HepG2 (cell line): Measurements from ENCODE around the gene FAM221B. TPM values are rescaled to one million over a fixed set of nuclear protein-coding genes. Genes with fewer than 3 reads are reported as not detected.
A peak's percentile ranks its signal among the peaks of the same experiment; 100 is the strongest.

Experiments used
- ATF7 ChIP-seq, 2 experiments: fragments of 450-650 bp in 1 of 2; sonication (generic) in 1 of 2; formaldehyde crosslinking in 1 of 2; IDR thresholded peaks; 2 replicates each; pipeline versions ENCODE4 v1.4.0 to v1.6.1; 2016 to 2020; ENCODE audit warnings: antibody characterized with exemption in 1 of 2, mild to moderate bottlenecking in 1 of 2, missing genetic modification reagents in 1 of 2
- CSRNP1 ChIP-seq: sonication (generic); formaldehyde crosslinking; IDR thresholded peaks from 2 replicates; pipeline ENCODE4 v1.8.1; 2023; ENCODE audit warnings: mild to moderate bottlenecking, missing genetic modification reagents
- EED ChIP-seq: sonication (generic); formaldehyde crosslinking; IDR thresholded peaks from 2 replicates; pipeline ENCODE4 v1.5.0; 2020; ENCODE audit warnings: mild to moderate bottlenecking, missing genetic modification reagents
- FOXP1 ChIP-seq, 2 experiments: fragments of 450-650 bp in 1 of 2; IDR thresholded peaks; 2 replicates each; pipeline ENCODE4 v1.6.1; 2017 to 2018; ENCODE audit warnings: antibody characterized with exemption in 1 of 2
- NONO ChIP-seq, 2 experiments: fragments of 450-650 bp in 1 of 2; sonication (generic) in 1 of 2; formaldehyde crosslinking in 1 of 2; IDR thresholded peaks in 1 of 2; conservative IDR thresholded peaks in 1 of 2; 2 replicates each; pipeline versions ENCODE4 v1.6.1 to v1.8.0; 2017 to 2022; ENCODE audit warnings: mild to moderate bottlenecking in 1 of 2, missing genetic modification reagents in 1 of 2, moderate library complexity in 1 of 2
- POGZ ChIP-seq: sonication (generic); formaldehyde crosslinking; IDR thresholded peaks from 2 replicates; pipeline ENCODE4 v1.4.0; 2020; ENCODE audit warnings: mild to moderate bottlenecking, missing genetic modification reagents
- POLR2A ChIP-seq, 2 experiments: IDR thresholded peaks; 2 replicates each; pipeline ENCODE4 v1.6.1; 2011; ENCODE audit warnings: low read depth in 2 of 2, low read length in 2 of 2, mild to moderate bottlenecking in 1 of 2, moderate library complexity in 1 of 2; ENCODE audit not compliant: insufficient read depth in 1 of 2
- SRSF4 ChIP-seq: fragments of 200-400 bp; formaldehyde crosslinking; IDR thresholded peaks from one replicate; pipeline ENCODE4 v1.6.1; 2018; ENCODE audit warnings: mild to moderate bottlenecking, low read depth, low read length, moderate library complexity; ENCODE audit not compliant: poor library complexity, severe bottlenecking
- SSRP1 ChIP-seq: IDR thresholded peaks from 2 replicates; pipeline ENCODE4 v1.6.1; 2016; ENCODE audit warnings: control low read depth
- TAF1 ChIP-seq: sonication (generic); formaldehyde crosslinking; IDR thresholded peaks from 2 replicates; pipeline ENCODE4 v1.4.0; 2020; ENCODE audit warnings: missing genetic modification reagents
- TFAP4 ChIP-seq: sonication (generic); IDR thresholded peaks from 2 replicates; pipeline ENCODE4 v1.6.1; 2016; ENCODE audit warnings: low read depth, borderline replicate concordance
- ZNF329 ChIP-seq: sonication (generic); formaldehyde crosslinking; IDR thresholded peaks from 2 replicates; pipeline ENCODE4 v1.9.0; 2021; ENCODE audit warnings: low read depth, mild to moderate bottlenecking, missing genetic modification reagents
- ZNF354B ChIP-seq: sonication (generic); formaldehyde crosslinking; IDR thresholded peaks from 2 replicates; pipeline ENCODE4 v1.8.0; 2022; ENCODE audit warnings: mild to moderate bottlenecking, missing genetic modification reagents
- ZNF678 ChIP-seq: sonication (generic); formaldehyde crosslinking; IDR thresholded peaks from 2 replicates; pipeline ENCODE4 v1.4.0; 2020; ENCODE audit warnings: mild to moderate bottlenecking, missing genetic modification reagents
- polyA plus RNA-seq, 8 experiments: library from polyadenylated mRNA; depleted of rRNA in 3 of 8; stranded (reverse) in 7 of 8; unstranded in 1 of 8; fragments of >200 nt; fragmentation: Illumina TruSeq in 4 of 8; extraction: Trizol in 4 of 8; gene quantifications; 2 replicates each; pipeline versions ENCODE4 v1.2.1 to v1.2.3, GENCODE V29; 2011 to 2016; ENCODE audit warnings: low read depth in 4 of 8, missing spikeins in 1 of 8, mixed read lengths in 1 of 8; ENCODE audit not compliant: insufficient read depth in 1 of 8
- total RNA-seq, 5 experiments: library from RNA; depleted of rRNA; stranded (reverse); fragments of >200 nt; fragmentation: Illumina TruSeq; extraction: Trizol; gene quantifications; 2 replicates each; pipeline ENCODE4 v1.2.3, GENCODE V29; 2016; ENCODE audit warnings: low read depth in 1 of 5
- TF ChIP-seq, protein P1 (sequence below): sonication (generic); formaldehyde crosslinking; IDR thresholded peaks from 2 replicates; pipeline ENCODE4 v1.4.0; 2020; ENCODE audit warnings: mild to moderate bottlenecking, missing genetic modification reagents
- TF ChIP-seq, protein P2 (sequence below): sonication (generic); formaldehyde crosslinking; IDR thresholded peaks from 2 replicates; pipeline ENCODE4 v1.4.0; 2020; ENCODE audit warnings: missing genetic modification reagents
- TF ChIP-seq, protein P3 (sequence below): sonication (generic); formaldehyde crosslinking; IDR thresholded peaks from 2 replicates; pipeline ENCODE4 v1.4.0; 2020; ENCODE audit warnings: low read depth, missing genetic modification reagents

FAM221B gene
- total and polyA plus RNA-seq, 2 of the 13 experiments (the other 11 are each of a cell fraction or from before 2014, with no cell fraction given), result not detected

DNA sequence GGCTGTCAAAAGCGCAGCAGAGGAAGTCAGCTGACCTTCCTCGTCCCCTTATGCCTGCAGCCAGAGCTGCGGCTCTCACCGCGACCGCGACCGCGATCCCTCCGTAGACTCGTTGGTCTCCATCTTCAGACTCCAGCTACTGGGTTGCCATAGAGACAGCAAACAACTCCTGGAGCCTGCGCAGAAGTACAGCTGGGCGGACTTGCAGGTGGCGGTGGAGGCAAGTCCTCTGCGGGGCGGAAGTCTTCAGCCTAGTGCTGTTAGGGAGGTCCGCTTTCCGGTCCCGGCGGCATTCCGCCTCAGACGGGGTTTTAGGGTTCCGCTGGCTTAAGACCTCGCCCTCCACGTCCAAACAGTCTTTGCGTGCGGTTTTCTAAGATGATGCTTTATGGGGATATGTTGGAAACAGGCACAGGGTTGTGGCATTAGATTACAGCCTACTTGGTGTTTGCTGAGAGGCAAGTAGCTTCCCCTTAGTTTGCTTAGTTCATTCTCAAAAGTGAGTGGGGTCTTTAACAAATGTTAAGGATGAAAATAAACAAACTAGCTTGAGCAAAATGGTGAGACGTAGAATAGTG is 16.4 kb downstream of the FAM221B start, which contains the start of gene SPAG8 (continued):
- TF ChIP-seq ZNF678, result no peak
- TF ChIP-seq POLR2A (IDR thresholded peaks at IDR 0.05; ENCODE audit: insufficient read depth in 1 of 2, low read depth in 2 of 2, low read length in 2 of 2), result peak in 1 of 2 experiments; percentile 68; a peak in 3 of 4 replicates
- no peak for TF ChIP-seq SRSF4
- no peak for TF ChIP-seq ZNF354B
- TF ChIP-seq EED (CRISPR knock-in tag), result no peak
- no peak for TF ChIP-seq SSRP1 (CRISPR knock-in tag)
- TF ChIP-seq ATF7 (IDR thresholded peaks at IDR 0.05), result no peak
- no peak for TF ChIP-seq ATF7 (CRISPR knock-in tag; IDR thresholded peaks at IDR 0.05)
- peak; percentile 59; the same call in 1 of the 2 replicates for TF ChIP-seq TFAP4
- TF ChIP-seq FOXP1 (IDR thresholded peaks at IDR 0.05), result no peak
- TF ChIP-seq FOXP1 (CRISPR knock-in tag; IDR thresholded peaks at IDR 0.05), result no peak
- TF ChIP-seq, protein P1, sequence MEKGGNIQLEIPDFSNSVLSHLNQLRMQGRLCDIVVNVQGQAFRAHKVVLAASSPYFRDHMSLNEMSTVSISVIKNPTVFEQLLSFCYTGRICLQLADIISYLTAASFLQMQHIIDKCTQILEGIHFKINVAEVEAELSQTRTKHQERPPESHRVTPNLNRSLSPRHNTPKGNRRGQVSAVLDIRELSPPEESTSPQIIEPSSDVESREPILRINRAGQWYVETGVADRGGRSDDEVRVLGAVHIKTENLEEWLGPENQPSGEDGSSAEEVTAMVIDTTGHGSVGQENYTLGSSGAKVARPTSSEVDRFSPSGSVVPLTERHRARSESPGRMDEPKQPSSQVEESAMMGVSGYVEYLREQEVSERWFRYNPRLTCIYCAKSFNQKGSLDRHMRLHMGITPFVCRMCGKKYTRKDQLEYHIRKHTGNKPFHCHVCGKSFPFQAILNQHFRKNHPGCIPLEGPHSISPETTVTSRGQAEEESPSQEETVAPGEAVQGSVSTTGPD, result no peak
- TF ChIP-seq TAF1 (CRISPR knock-in tag), result peak; percentile 43; the same call in 1 of the 2 replicates
- 0 out of 2 replicates have a peak, but pooled peaks have one; percentile 50 for TF ChIP-seq CSRNP1 (CRISPR knock-in tag)
- no peak for TF ChIP-seq NONO (IDR thresholded peaks at IDR 0.05)
- TF ChIP-seq NONO (CRISPR knock-in tag; conservative IDR thresholded peaks at IDR 0.05), result no peak
- no peak for TF ChIP-seq ZNF329
- TF ChIP-seq, protein P2, sequence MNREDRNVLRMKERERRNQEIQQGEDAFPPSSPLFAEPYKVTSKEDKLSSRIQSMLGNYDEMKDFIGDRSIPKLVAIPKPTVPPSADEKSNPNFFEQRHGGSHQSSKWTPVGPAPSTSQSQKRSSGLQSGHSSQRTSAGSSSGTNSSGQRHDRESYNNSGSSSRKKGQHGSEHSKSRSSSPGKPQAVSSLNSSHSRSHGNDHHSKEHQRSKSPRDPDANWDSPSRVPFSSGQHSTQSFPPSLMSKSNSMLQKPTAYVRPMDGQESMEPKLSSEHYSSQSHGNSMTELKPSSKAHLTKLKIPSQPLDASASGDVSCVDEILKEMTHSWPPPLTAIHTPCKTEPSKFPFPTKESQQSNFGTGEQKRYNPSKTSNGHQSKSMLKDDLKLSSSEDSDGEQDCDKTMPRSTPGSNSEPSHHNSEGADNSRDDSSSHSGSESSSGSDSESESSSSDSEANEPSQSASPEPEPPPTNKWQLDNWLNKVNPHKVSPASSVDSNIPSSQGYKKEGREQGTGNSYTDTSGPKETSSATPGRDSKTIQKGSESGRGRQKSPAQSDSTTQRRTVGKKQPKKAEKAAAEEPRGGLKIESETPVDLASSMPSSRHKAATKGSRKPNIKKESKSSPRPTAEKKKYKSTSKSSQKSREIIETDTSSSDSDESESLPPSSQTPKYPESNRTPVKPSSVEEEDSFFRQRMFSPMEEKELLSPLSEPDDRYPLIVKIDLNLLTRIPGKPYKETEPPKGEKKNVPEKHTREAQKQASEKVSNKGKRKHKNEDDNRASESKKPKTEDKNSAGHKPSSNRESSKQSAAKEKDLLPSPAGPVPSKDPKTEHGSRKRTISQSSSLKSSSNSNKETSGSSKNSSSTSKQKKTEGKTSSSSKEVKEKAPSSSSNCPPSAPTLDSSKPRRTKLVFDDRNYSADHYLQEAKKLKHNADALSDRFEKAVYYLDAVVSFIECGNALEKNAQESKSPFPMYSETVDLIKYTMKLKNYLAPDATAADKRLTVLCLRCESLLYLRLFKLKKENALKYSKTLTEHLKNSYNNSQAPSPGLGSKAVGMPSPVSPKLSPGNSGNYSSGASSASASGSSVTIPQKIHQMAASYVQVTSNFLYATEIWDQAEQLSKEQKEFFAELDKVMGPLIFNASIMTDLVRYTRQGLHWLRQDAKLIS (CRISPR knock-in tag), result no peak
- TF ChIP-seq POGZ (CRISPR knock-in tag), result no peak; the same call in 1 of the 2 replicates
- TF ChIP-seq, protein P3, sequence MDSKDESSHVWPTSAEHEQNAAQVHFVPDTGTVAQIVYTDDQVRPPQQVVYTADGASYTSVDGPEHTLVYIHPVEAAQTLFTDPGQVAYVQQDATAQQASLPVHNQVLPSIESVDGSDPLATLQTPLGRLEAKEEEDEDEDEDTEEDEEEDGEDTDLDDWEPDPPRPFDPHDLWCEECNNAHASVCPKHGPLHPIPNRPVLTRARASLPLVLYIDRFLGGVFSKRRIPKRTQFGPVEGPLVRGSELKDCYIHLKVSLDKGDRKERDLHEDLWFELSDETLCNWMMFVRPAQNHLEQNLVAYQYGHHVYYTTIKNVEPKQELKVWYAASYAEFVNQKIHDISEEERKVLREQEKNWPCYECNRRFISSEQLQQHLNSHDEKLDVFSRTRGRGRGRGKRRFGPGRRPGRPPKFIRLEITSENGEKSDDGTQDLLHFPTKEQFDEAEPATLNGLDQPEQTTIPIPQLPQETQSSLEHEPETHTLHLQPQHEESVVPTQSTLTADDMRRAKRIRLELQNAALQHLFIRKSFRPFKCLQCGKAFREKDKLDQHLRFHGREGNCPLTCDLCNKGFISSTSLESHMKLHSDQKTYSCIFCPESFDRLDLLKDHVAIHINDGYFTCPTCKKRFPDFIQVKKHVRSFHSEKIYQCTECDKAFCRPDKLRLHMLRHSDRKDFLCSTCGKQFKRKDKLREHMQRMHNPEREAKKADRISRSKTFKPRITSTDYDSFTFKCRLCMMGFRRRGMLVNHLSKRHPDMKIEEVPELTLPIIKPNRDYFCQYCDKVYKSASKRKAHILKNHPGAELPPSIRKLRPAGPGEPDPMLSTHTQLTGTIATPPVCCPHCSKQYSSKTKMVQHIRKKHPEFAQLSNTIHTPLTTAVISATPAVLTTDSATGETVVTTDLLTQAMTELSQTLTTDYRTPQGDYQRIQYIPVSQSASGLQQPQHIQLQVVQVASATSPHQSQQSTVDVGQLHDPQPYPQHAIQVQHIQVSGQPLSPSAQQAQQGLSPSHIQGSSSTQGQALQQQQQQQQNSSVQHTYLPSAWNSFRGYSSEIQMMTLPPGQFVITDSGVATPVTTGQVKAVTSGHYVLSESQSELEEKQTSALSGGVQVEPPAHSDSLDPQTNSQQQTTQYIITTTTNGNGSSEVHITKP, result no peak
